ENCODE measurements around the gene MGLL.

MGLL gene

DNA sequence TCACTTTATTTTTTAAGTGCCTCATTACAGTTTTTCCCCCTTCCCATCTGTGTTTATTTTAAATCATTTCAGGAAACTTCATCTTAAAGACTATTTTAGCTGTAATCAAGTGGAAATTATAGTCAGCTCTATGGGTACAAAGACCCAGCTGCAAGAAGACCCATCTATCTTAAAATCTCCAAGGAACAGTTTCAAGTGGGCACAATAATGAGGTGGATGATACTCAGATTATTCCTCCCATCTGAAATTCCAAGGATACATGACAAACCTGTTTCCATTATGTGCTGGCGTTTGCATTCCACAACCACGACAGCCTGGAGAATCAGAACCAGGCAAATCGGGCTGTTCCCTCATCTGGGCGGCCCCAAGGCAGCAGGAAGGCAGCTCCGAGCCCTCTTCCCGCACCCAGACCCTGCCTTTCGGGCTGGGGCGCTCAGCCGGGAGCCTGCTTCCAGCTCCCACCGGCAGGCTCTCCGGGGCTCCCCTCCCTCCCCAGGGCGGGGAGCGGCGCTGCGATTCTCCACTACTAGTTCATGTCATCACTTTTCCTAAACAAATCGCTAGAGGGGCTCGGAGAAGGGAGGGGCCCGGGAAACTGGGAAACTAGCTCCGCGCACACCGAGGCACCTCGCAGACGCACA lies at the start of gene MGLL:
TSS of gene MGLL (minus strand) at position 475 of the 641 bp plus-strand sequence. CDS start at position 278, 197 bp downstream.
- no peaks in the 10 kb centered on the region for H3K36me3 Mint-ChIP-seq (ENCODE audit: low read depth)
- H3K4me3 Mint-ChIP-seq: peak within 1 kb of the TSS; percentile 93 to 96 (median 95)
- peak within 1 kb of the TSS; percentile 82 to 94 (median 91) for H3K27ac Mint-ChIP-seq
- TF ChIP-seq, protein P1, sequence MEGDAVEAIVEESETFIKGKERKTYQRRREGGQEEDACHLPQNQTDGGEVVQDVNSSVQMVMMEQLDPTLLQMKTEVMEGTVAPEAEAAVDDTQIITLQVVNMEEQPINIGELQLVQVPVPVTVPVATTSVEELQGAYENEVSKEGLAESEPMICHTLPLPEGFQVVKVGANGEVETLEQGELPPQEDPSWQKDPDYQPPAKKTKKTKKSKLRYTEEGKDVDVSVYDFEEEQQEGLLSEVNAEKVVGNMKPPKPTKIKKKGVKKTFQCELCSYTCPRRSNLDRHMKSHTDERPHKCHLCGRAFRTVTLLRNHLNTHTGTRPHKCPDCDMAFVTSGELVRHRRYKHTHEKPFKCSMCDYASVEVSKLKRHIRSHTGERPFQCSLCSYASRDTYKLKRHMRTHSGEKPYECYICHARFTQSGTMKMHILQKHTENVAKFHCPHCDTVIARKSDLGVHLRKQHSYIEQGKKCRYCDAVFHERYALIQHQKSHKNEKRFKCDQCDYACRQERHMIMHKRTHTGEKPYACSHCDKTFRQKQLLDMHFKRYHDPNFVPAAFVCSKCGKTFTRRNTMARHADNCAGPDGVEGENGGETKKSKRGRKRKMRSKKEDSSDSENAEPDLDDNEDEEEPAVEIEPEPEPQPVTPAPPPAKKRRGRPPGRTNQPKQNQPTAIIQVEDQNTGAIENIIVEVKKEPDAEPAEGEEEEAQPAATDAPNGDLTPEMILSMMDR (IDR thresholded peaks at IDR 0.05; ENCODE audit: unreplicated experiment in 3 of 3): no peak
- peaks cover 30% of the 10 kb centered on the region for H3K4me1 Mint-ChIP-seq
- peaks cover 31% of the 10 kb centered on the region for H3K27me3 Mint-ChIP-seq (ENCODE audit: low read depth)
- peaks cover 5% of the 10 kb centered on the region for H3K9me3 Mint-ChIP-seq

DNA sequence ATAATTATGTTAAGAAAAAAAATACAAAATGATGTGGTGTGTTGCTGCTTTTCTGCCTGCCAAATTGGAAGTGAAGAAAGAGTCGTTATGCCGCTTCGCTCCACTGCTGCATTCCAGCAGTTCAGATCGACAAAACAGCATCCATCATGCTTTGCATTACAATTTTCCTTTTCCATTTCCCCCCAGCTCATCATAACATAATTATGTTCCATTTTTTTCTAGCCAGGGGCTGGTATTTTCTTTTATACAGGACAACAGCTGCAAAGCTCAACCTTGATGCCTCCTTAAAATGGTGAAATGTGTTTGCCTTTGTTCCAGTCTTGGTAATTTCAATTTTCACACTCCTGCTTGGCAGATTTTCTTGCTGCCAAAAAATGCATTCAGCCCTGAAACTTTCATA lies 47.8 kb upstream of the MGLL start:
- H3K9me3 Mint-ChIP-seq: peaks cover 3% of the 10 kb centered on the region
- H3K27ac Mint-ChIP-seq: no peak overlapping the region
- H3K36me3 Mint-ChIP-seq (ENCODE audit: low read depth): no peaks in the 10 kb centered on the region
- H3K4me1 Mint-ChIP-seq: no peaks in the 10 kb centered on the region
- H3K4me3 Mint-ChIP-seq: no peak overlapping the region
- H3K27me3 Mint-ChIP-seq (ENCODE audit: low read depth): peaks cover 8% of the 10 kb centered on the region
- TF ChIP-seq, protein P1 (IDR thresholded peaks at IDR 0.05; ENCODE audit: unreplicated experiment in 3 of 3): no peak

DNA sequence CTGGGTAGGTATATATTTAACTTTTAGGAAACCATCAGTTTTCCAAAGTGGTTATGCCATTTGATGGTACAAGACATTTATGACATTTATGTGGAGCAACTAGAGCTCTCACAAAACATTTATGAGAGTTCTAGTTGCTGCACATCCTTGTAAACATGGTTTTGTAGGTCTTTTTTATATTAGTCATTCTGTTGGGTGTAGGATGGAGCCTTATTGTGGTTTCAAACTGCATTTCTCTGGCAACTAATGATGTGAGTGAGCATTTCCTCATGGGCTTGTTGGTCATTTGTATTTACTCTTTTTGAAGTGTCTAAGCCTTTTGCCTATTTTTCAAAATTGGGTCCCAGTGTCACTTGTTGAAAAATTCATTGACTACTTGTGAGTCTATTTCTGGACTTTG lies 45.7 kb upstream of the MGLL start:
- Mint-ChIP-seq H3K36me3 (ENCODE audit: low read depth) (no peaks in the 10 kb centered on the region), H3K4me1 (no peaks in the 10 kb centered on the region), H3K4me3 (no peak overlapping the region), H3K9me3 (peaks cover 3% of the 10 kb centered on the region), H3K27ac (no peak overlapping the region), H3K27me3 (ENCODE audit: low read depth) (peaks cover 8% of the 10 kb centered on the region)
- TF ChIP-seq, protein P1 (IDR thresholded peaks at IDR 0.05; ENCODE audit: unreplicated experiment in 3 of 3): no peak

DNA sequence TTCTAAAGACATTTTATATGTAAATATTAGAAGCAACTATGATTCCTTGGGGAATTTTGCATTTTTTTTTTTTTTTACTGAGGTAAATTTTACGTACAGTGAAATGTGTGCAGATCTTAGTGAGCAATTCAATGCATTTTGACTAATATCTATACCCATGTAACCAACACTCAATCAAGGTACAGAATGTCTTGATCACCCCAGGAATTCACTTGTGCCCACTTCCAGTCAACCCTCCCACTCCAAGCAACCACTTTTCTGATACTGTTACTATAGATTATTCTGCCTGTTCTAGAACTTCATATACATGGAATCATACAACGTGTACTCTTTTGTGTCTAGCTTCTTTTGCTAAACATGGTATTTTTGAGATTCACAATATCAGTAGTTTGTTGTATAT lies 45.1 kb upstream of the MGLL start:
- Mint-ChIP-seq H3K27ac (no peak overlapping the region), H3K27me3 (ENCODE audit: low read depth) (peaks cover 8% of the 10 kb centered on the region)
- TF ChIP-seq, protein P1 (IDR thresholded peaks at IDR 0.05; ENCODE audit: unreplicated experiment in 3 of 3): no peak

DNA sequence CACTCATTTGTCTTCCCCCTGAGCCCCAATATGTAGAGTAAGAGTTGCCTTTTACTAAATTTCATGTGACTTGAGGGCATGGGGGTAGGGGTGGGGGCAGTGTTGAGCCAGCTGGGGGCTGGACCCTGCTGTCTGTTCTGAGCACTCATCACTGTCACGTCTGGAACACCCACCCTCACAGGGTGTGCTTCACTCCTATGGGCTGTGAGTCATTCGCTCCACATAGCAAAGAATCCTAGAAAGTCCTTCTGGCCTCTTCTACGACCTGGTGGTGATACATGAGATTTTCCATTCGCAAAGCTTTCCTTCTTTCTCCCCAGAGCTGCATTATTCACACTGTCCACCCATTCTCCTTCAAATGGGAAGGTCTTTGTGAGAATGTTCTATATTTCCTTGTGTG lies 43.6 kb upstream of the MGLL start:
- TF ChIP-seq, protein P1 (IDR thresholded peaks at IDR 0.05; ENCODE audit: unreplicated experiment in 3 of 3): no peak
- Mint-ChIP-seq H3K27ac (no peak overlapping the region), H3K4me3 (no peak overlapping the region), H3K9me3 (peaks cover 3% of the 10 kb centered on the region), H3K27me3 (ENCODE audit: low read depth) (peaks cover under 1% of the 10 kb centered on the region), H3K36me3 (ENCODE audit: low read depth) (no peaks in the 10 kb centered on the region), H3K4me1 (no peaks in the 10 kb centered on the region)

More for the DNA sequence above, 45.1 kb upstream of the MGLL start:
- no peaks in the 10 kb centered on the region for H3K36me3 Mint-ChIP-seq (ENCODE audit: low read depth)
- no peaks in the 10 kb centered on the region for H3K4me1 Mint-ChIP-seq
- peaks cover 3% of the 10 kb centered on the region for H3K9me3 Mint-ChIP-seq
- H3K4me3 Mint-ChIP-seq: no peak overlapping the region

DNA sequence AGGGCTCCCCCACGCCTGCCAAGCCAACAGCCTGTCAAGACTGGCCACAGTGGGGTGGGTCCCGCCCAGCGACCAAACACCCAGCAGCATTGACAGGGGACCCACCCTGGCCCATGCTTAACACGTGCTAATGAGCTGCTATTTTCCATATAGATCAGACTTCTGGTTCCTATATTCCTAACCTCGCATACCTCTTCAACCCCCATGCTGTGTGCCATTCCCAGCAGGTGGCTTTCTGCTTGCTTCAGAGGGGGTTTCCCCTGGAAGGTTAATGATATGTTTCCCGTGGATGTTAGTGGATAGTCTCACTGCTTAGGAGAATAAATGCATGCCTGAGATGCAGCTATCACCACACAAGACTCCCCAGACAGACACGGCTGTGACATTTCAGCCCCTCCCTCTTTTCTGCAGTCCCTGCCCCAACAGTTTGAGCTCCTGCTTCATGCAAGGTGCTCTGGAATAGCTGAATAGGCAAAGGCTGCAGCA lies 37.9 kb upstream of the MGLL start:
- Mint-ChIP-seq H3K9me3 (no peaks in the 10 kb centered on the region), H3K4me1 (no peaks in the 10 kb centered on the region), H3K27ac (no peak overlapping the region), H3K4me3 (no peak overlapping the region), H3K27me3 (ENCODE audit: low read depth) (no peaks in the 10 kb centered on the region), H3K36me3 (ENCODE audit: low read depth) (no peaks in the 10 kb centered on the region)
- TF ChIP-seq, protein P1 (IDR thresholded peaks at IDR 0.05; ENCODE audit: unreplicated experiment in 3 of 3): no peak
